Nephron (organoid): ENCODE measurements around the gene TM4SF1.
"Not testable (repeated sequence)": the region's sequence is repeated elsewhere in the genome, so short reads cannot be mapped to it uniquely, and the experiment has no call there.

ENCODE experiments used
- H3K27ac Mint-ChIP-seq, 3 experiments: 2 replicates each; pipeline ENCODE4 v1.8.0; 2020; ENCODE audit warnings: mixed read lengths in 3 of 3, mild to moderate bottlenecking in 2 of 3, moderate library complexity in 1 of 3
- H3K27me3 Mint-ChIP-seq: 2 replicates; pipeline ENCODE4 v1.8.0; 2021; ENCODE audit warnings: low read depth, mild to moderate bottlenecking, moderate library complexity, mixed read lengths
- H3K36me3 Mint-ChIP-seq: 2 replicates; pipeline ENCODE4 v1.8.0; 2020; ENCODE audit warnings: low read depth, mixed read lengths
- H3K4me1 Mint-ChIP-seq: 2 replicates; pipeline ENCODE4 v1.8.0; 2020; ENCODE audit warnings: mixed read lengths
- H3K4me3 Mint-ChIP-seq, 3 experiments: 2 replicates each; pipeline ENCODE4 v1.8.0; 2020; ENCODE audit warnings: mild to moderate bottlenecking in 3 of 3, mixed read lengths in 3 of 3, moderate library complexity in 2 of 3
- H3K9me3 Mint-ChIP-seq: 2 replicates; pipeline ENCODE4 v1.8.0; 2020; ENCODE audit warnings: mixed read lengths
- TF ChIP-seq, protein P1 (sequence below), 3 experiments: fragments of 200-600 bp; sonication (generic); IDR thresholded peaks; one replicate each; pipeline ENCODE4 v1.5.0; 2021; ENCODE audit warnings: antibody characterized with exemption in 3 of 3; ENCODE audit not compliant: unreplicated experiment in 3 of 3

TM4SF1 gene

DNA sequence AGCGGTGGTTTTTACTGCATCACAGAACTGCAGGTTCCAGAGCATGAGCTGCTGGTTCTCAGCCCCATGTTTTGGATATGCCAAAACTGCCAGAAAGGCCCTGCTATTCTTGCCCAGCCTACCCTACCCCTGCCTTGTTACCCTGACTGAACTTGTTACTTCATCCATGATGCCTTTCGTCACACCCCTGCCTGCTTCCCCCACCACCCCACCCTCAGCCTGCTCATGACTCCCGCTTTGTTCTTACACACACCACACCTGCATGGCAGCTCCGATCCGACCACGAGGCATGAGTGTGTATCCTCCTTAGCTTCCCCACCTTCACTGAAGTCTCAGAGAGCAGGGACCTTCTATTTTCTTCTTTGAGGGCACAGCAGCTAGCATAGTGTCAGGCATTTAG is 5.1 kb upstream of the TM4SF1 start:
- Mint-ChIP-seq H3K27me3 (no peaks in the 10 kb centered on the region), H3K27ac (peak overlapping the region; percentile 34 to 78 (median 71)), H3K36me3 (peaks cover 15% of the 10 kb centered on the region), H3K9me3 (peaks cover 13% of the 10 kb centered on the region), H3K4me1 (peaks cover 46% of the 10 kb centered on the region), H3K4me3 (no peak overlapping the region)
- TF ChIP-seq, protein P1, sequence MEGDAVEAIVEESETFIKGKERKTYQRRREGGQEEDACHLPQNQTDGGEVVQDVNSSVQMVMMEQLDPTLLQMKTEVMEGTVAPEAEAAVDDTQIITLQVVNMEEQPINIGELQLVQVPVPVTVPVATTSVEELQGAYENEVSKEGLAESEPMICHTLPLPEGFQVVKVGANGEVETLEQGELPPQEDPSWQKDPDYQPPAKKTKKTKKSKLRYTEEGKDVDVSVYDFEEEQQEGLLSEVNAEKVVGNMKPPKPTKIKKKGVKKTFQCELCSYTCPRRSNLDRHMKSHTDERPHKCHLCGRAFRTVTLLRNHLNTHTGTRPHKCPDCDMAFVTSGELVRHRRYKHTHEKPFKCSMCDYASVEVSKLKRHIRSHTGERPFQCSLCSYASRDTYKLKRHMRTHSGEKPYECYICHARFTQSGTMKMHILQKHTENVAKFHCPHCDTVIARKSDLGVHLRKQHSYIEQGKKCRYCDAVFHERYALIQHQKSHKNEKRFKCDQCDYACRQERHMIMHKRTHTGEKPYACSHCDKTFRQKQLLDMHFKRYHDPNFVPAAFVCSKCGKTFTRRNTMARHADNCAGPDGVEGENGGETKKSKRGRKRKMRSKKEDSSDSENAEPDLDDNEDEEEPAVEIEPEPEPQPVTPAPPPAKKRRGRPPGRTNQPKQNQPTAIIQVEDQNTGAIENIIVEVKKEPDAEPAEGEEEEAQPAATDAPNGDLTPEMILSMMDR (IDR thresholded peaks at IDR 0.05; ENCODE audit: unreplicated experiment in 3 of 3): no peak

DNA sequence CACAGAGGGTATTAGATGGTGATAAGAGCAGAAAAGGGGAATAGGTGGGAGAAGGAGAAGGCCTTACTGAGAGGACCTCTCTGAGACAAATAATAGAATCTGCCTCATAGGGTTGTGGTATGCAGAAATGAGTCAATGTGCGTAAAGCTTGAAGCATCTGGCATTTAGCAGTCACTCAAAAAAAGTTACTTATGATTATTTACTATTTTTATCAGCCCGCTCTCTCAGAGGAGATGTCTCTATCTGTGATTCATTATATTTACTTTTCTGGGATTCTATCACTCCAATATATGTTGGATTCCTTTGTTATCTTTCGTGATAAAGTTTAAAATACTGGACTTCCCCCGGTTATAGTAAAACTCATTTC is 4.6 kb upstream of the TM4SF1 start:
- peak overlapping the region; percentile 34 to 78 (median 71) for H3K27ac Mint-ChIP-seq
- peaks cover 47% of the 10 kb centered on the region for H3K4me1 Mint-ChIP-seq
- peaks cover 15% of the 10 kb centered on the region for H3K36me3 Mint-ChIP-seq
- H3K4me3 Mint-ChIP-seq: no peak overlapping the region
- TF ChIP-seq, protein P1 (IDR thresholded peaks at IDR 0.05; ENCODE audit: unreplicated experiment in 3 of 3): no peak
- no peaks in the 10 kb centered on the region for H3K27me3 Mint-ChIP-seq
- peaks cover 13% of the 10 kb centered on the region for H3K9me3 Mint-ChIP-seq

DNA sequence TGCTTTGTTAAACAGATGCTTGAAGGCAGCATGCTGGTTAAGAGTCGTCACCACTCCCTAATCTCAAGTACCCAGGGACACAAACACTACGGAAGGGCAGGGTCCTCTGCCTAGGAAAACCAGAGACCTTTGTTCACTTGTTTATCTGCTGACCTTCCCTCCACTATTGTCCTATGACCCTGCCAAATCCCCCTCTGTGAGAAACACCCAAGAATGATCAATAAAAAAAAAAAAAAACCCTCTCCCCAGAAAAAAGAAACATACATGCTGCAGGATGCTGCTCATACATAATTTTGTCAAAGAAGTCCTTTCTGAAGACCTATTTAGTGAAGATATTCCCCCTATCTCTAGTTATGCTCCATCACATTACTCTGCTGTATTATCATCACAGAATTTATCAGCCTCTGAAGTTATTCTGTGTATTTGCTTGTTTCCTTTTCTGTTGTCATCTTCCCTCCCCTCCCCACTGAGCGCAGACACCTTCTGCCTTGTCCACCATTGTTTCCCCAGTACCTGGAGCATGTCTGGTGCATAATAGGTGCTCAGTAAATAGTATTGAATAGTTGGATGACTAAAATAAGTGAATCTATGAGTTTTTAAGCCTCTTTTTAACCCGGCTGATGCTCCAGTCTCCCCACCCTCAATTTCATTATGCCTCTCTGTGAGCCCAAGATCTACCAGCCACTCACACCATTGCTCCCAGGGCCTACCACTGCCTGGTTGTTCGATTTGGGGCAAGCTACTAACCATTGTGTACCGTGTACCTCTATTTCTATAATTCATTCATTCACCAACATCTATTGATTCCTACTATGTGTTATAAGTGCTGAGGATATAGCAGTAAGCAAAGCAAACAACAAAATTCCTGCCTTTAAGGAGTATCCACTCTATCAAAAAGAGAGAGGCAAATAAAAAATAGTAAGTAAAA is 4.0 kb upstream of the TM4SF1 start:
- peak overlapping the region; percentile 16 to 78 (median 71) for H3K27ac Mint-ChIP-seq
- H3K36me3 Mint-ChIP-seq: peaks cover 15% of the 10 kb centered on the region
- H3K27me3 Mint-ChIP-seq: no peaks in the 10 kb centered on the region
- H3K9me3 Mint-ChIP-seq: peaks cover 13% of the 10 kb centered on the region
- H3K4me1 Mint-ChIP-seq: peaks cover 47% of the 10 kb centered on the region
- TF ChIP-seq, protein P1 (IDR thresholded peaks at IDR 0.05; ENCODE audit: unreplicated experiment in 3 of 3): no peak
- peak overlapping the region in 1 of 3 experiments; percentile 3 for H3K4me3 Mint-ChIP-seq

DNA sequence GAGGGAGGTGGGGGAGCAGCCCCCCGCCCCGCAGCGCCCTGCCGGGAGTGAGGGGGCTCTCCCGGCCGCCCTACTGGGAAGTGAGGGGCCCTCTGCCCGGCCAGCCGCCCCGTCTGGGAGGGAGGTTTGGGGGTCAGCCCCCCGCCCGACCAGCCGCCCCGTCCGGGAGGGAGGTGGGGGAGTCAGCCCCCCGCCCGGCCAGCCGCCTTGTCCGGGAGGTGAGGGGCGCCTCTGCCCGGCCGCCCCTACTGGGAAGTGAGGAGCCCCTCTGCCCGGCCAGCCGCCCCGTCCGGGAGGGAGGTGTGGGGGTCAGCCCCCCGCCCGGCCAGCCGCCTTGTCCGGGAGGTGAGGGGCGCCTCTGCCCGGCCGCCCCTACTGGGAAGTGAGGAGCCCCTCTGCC is 2.8 kb upstream of the TM4SF1 start:
- Mint-ChIP-seq H3K4me1 (peaks cover 43% of the 10 kb centered on the region), H3K9me3 (peaks cover 13% of the 10 kb centered on the region), H3K36me3 (peaks cover 15% of the 10 kb centered on the region)
- H3K27ac Mint-ChIP-seq, H3K4me3 Mint-ChIP-seq, H3K27me3 Mint-ChIP-seq: not testable (repeated sequence)

DNA sequence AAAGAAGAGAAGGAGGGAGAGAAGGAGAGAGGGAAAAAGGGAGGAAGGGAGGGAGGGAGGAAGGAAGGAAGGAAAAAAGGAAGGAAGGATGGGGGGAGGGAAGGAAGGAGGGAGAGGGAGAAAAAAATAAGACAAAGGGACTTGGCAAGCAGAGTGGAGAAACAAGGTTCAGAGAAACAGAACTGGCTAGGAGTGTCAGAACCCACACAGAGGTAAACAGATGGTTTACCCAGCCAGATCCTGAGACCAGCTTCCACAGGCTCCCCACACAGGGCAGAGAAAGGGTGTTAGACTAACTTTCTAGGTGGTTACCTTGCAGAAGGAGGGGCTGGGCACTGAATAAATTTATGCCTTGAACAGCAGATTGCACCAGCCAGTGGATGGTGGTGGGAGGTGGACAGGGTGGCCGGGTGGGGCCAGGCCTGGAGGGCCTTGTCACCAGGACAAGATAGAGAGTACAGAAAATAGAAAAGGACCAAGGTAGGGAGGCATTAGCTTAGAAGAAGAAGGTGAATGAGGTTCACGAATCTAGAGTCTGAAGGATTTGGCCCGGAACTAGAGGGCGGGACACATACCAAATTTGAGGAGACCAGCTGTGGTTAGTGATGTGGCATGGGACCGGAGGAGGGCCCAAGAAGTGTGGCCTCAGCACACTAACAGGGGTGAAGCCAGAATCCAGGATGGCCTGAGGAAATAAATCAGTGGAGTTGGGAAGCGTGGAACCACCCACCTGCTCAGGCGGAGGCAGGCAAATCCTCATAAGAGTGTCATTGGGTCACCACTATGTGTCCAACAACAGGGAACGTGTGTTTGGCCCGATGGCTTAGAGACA is 1.2 kb upstream of the TM4SF1 start:
- Mint-ChIP-seq H3K36me3 (peaks cover 15% of the 10 kb centered on the region), H3K4me3 (peak overlapping the region in 2 of 3 experiments; percentile 57 to 86)

More for the DNA sequence above, 1.2 kb upstream of the TM4SF1 start:
- peak overlapping the region; percentile 92 to 95 (median 95) for H3K27ac Mint-ChIP-seq
- H3K9me3 Mint-ChIP-seq: peaks cover 13% of the 10 kb centered on the region
- TF ChIP-seq, protein P1 (IDR thresholded peaks at IDR 0.05; ENCODE audit: unreplicated experiment in 3 of 3): no peak
- peaks cover 43% of the 10 kb centered on the region for H3K4me1 Mint-ChIP-seq
- no peaks in the 10 kb centered on the region for H3K27me3 Mint-ChIP-seq
